ENCODE results near the gene WDR11. TPM values are rescaled to one million over a fixed set of nuclear protein-coding genes. Genes with fewer than 3 reads are reported as not detected.
A peak's percentile ranks its signal among the peaks of the same experiment; 100 is the strongest.

The WDR11 gene
- total RNA-seq, 1 experiment from 2014 or later = 73.2 TPM

- no peak overlapping the region for H3K4me3 ChIP-seq (ENCODE audit: low read length)
- H2AFZ ChIP-seq (ENCODE audit: low read length) = no peak overlapping the region
- no peak overlapping the region for H3K9ac ChIP-seq (ENCODE audit: low read length)
- H3K9me3 ChIP-seq (ENCODE audit: low read length) = no peaks in the 10 kb centered on the region
- H3K27ac ChIP-seq (ENCODE audit: low read length) = no peak overlapping the region
- no peak overlapping the region for H3K4me2 ChIP-seq (ENCODE audit: low read depth, low read length, poor library complexity, severe bottlenecking)
- H3K9me2 ChIP-seq (replicated peaks; ENCODE audit: insufficient read depth, low read length) = no peaks in the 10 kb centered on the region
- no peaks in the 10 kb centered on the region for H3K79me2 ChIP-seq (ENCODE audit: low read length)
- 0 out of 2 replicates have a peak, but pooled peaks cover 3% of the 10 kb centered on the region for H4K20me1 ChIP-seq (ENCODE audit: insufficient read depth, low read depth, low read length)
- no peak for DNase-seq
- no peaks in the 10 kb centered on the region for H3K4me1 ChIP-seq (ENCODE audit: low read length)
- H3K36me3 ChIP-seq (ENCODE audit: insufficient read depth, low read length) = no peaks in the 10 kb centered on the region
- H3K27me3 ChIP-seq (ENCODE audit: low read length) = no peaks in the 10 kb centered on the region
These were observed 31.8 kb upstream of the WDR11 start for GRCh38 chr10:120819366-120819765.

- Histone ChIP-seq H3K9me2 (replicated peaks; ENCODE audit: insufficient read depth, low read length) (no peaks in the 10 kb centered on the region), H2AFZ (ENCODE audit: low read length) (no peak overlapping the region), H3K4me2 (ENCODE audit: low read depth, low read length, poor library complexity, severe bottlenecking) (no peak overlapping the region), H3K27ac (ENCODE audit: low read length) (no peak overlapping the region), H3K27me3 (ENCODE audit: low read length) (no peaks in the 10 kb centered on the region), H3K4me1 (ENCODE audit: low read length) (no peaks in the 10 kb centered on the region), H4K20me1 (ENCODE audit: insufficient read depth, low read depth, low read length) (0 out of 2 replicates have a peak, but pooled peaks cover 3% of the 10 kb centered on the region), H3K9me3 (ENCODE audit: low read length) (no peaks in the 10 kb centered on the region), H3K36me3 (ENCODE audit: insufficient read depth, low read length) (no peaks in the 10 kb centered on the region), H3K9ac (ENCODE audit: low read length) (no peak overlapping the region), H3K79me2 (ENCODE audit: low read length) (no peaks in the 10 kb centered on the region), H3K4me3 (ENCODE audit: low read length) (no peak overlapping the region)
- DNase-seq = no peak
These were observed 27.9 kb upstream of the WDR11 start for GRCh38 chr10:120823266-120823665.

GRCh38 chr10:120824881-120825309, 26.3 kb upstream of the WDR11 start:
- Histone ChIP-seq H3K36me3 (ENCODE audit: insufficient read depth, low read length) (no peaks in the 10 kb centered on the region), H3K9me2 (replicated peaks; ENCODE audit: insufficient read depth, low read length) (no peaks in the 10 kb centered on the region), H3K4me3 (ENCODE audit: low read length) (no peak overlapping the region), H3K4me1 (ENCODE audit: low read length) (no peaks in the 10 kb centered on the region), H3K4me2 (ENCODE audit: low read depth, low read length, poor library complexity, severe bottlenecking) (no peak overlapping the region), H4K20me1 (ENCODE audit: insufficient read depth, low read depth, low read length) (peaks cover 6% of the 10 kb centered on the region; the same call in 1 of the 2 replicates), H3K9me3 (ENCODE audit: low read length) (no peaks in the 10 kb centered on the region), H3K79me2 (ENCODE audit: low read length) (no peaks in the 10 kb centered on the region), H3K27me3 (ENCODE audit: low read length) (no peaks in the 10 kb centered on the region), H3K27ac (ENCODE audit: low read length) (no peak overlapping the region), H2AFZ (ENCODE audit: low read length) (no peak overlapping the region), H3K9ac (ENCODE audit: low read length) (no peak overlapping the region)
- peak; percentile 80 for DNase-seq

- no peak for DNase-seq
- Histone ChIP-seq H3K4me2 (ENCODE audit: low read depth, low read length, poor library complexity, severe bottlenecking) (no peak overlapping the region), H3K27me3 (ENCODE audit: low read length) (no peaks in the 10 kb centered on the region), H3K4me1 (ENCODE audit: low read length) (no peaks in the 10 kb centered on the region), H3K9me3 (ENCODE audit: low read length) (no peaks in the 10 kb centered on the region), H3K36me3 (ENCODE audit: insufficient read depth, low read length) (no peaks in the 10 kb centered on the region), H2AFZ (ENCODE audit: low read length) (no peak overlapping the region), H3K27ac (ENCODE audit: low read length) (no peak overlapping the region), H3K79me2 (ENCODE audit: low read length) (no peaks in the 10 kb centered on the region), H3K9me2 (replicated peaks; ENCODE audit: insufficient read depth, low read length) (no peaks in the 10 kb centered on the region), H3K9ac (ENCODE audit: low read length) (no peak overlapping the region), H4K20me1 (ENCODE audit: insufficient read depth, low read depth, low read length) (peaks cover 9% of the 10 kb centered on the region; the same call in 1 of the 2 replicates), H3K4me3 (ENCODE audit: low read length) (no peak overlapping the region)
These were observed 25.0 kb upstream of the WDR11 start for GRCh38 chr10:120825878-120826769.

- no peak overlapping the region for H3K4me3 ChIP-seq (ENCODE audit: low read length)
- H3K4me1 ChIP-seq (ENCODE audit: low read length) = no peaks in the 10 kb centered on the region
- H3K36me3 ChIP-seq (ENCODE audit: insufficient read depth, low read length) = no peaks in the 10 kb centered on the region
- H3K27ac ChIP-seq (ENCODE audit: low read length) = no peak overlapping the region
- no peak overlapping the region for H3K9ac ChIP-seq (ENCODE audit: low read length)
- DNase-seq = no peak
- no peaks in the 10 kb centered on the region for H3K27me3 ChIP-seq (ENCODE audit: low read length)
- no peaks in the 10 kb centered on the region for H3K9me3 ChIP-seq (ENCODE audit: low read length)
- peaks cover 11% of the 10 kb centered on the region; the same call in 1 of the 2 replicates for H4K20me1 ChIP-seq (ENCODE audit: insufficient read depth, low read depth, low read length)
- H3K4me2 ChIP-seq (ENCODE audit: low read depth, low read length, poor library complexity, severe bottlenecking) = no peak overlapping the region
- no peak overlapping the region for H2AFZ ChIP-seq (ENCODE audit: low read length)
- no peaks in the 10 kb centered on the region for H3K9me2 ChIP-seq (replicated peaks; ENCODE audit: insufficient read depth, low read length)
- no peaks in the 10 kb centered on the region for H3K79me2 ChIP-seq (ENCODE audit: low read length)
These were observed 23.8 kb upstream of the WDR11 start for GRCh38 chr10:120827251-120827875.

GRCh38 chr10:120828763-120829319, 22.3 kb upstream of the WDR11 start:
- H3K79me2 ChIP-seq (ENCODE audit: low read length) = no peaks in the 10 kb centered on the region
- H3K4me2 ChIP-seq (ENCODE audit: low read depth, low read length, poor library complexity, severe bottlenecking) = no peak overlapping the region
- no peaks in the 10 kb centered on the region for H3K27me3 ChIP-seq (ENCODE audit: low read length)
- H3K27ac ChIP-seq (ENCODE audit: low read length) = no peak overlapping the region
- no peaks in the 10 kb centered on the region for H3K9me3 ChIP-seq (ENCODE audit: low read length)
- no peak for DNase-seq
- H3K4me3 ChIP-seq (ENCODE audit: low read length) = no peak overlapping the region
- peaks cover 10% of the 10 kb centered on the region; the same call in 1 of the 2 replicates for H4K20me1 ChIP-seq (ENCODE audit: insufficient read depth, low read depth, low read length)
- H3K4me1 ChIP-seq (ENCODE audit: low read length) = no peaks in the 10 kb centered on the region
- H3K9me2 ChIP-seq (replicated peaks; ENCODE audit: insufficient read depth, low read length) = no peaks in the 10 kb centered on the region
- no peak overlapping the region for H3K9ac ChIP-seq (ENCODE audit: low read length)
- no peaks in the 10 kb centered on the region for H3K36me3 ChIP-seq (ENCODE audit: insufficient read depth, low read length)
- H2AFZ ChIP-seq (ENCODE audit: low read length) = no peak overlapping the region

- no peak overlapping the region for H3K9ac ChIP-seq (ENCODE audit: low read length)
- H3K4me1 ChIP-seq (ENCODE audit: low read length) = no peaks in the 10 kb centered on the region
- no peaks in the 10 kb centered on the region for H3K36me3 ChIP-seq (ENCODE audit: insufficient read depth, low read length)
- no peaks in the 10 kb centered on the region for H3K79me2 ChIP-seq (ENCODE audit: low read length)
- no peak overlapping the region for H3K27ac ChIP-seq (ENCODE audit: low read length)
- peaks cover 10% of the 10 kb centered on the region; the same call in 1 of the 2 replicates for H4K20me1 ChIP-seq (ENCODE audit: insufficient read depth, low read depth, low read length)
- no peaks in the 10 kb centered on the region for H3K9me3 ChIP-seq (ENCODE audit: low read length)
- no peak overlapping the region for H3K4me2 ChIP-seq (ENCODE audit: low read depth, low read length, poor library complexity, severe bottlenecking)
- no peaks in the 10 kb centered on the region for H3K9me2 ChIP-seq (replicated peaks; ENCODE audit: insufficient read depth, low read length)
- no peak for DNase-seq
- no peak overlapping the region for H2AFZ ChIP-seq (ENCODE audit: low read length)
- H3K4me3 ChIP-seq (ENCODE audit: low read length) = no peak overlapping the region
- H3K27me3 ChIP-seq (ENCODE audit: low read length) = no peaks in the 10 kb centered on the region
These were observed 19.1 kb upstream of the WDR11 start for GRCh38 chr10:120832106-120832505.
